GM19099 (cell line): Measurements from ENCODE around the gene MBNL1.

Source experiments
- POLR2A ChIP-seq: IDR thresholded peaks from 3 replicates; pipeline ENCODE4 v1.6.1; 2011; ENCODE audit warnings: low read depth; ENCODE audit not compliant: insufficient read length; ENCODE audit errors: extremely low read depth

The MBNL1 gene

DNA sequence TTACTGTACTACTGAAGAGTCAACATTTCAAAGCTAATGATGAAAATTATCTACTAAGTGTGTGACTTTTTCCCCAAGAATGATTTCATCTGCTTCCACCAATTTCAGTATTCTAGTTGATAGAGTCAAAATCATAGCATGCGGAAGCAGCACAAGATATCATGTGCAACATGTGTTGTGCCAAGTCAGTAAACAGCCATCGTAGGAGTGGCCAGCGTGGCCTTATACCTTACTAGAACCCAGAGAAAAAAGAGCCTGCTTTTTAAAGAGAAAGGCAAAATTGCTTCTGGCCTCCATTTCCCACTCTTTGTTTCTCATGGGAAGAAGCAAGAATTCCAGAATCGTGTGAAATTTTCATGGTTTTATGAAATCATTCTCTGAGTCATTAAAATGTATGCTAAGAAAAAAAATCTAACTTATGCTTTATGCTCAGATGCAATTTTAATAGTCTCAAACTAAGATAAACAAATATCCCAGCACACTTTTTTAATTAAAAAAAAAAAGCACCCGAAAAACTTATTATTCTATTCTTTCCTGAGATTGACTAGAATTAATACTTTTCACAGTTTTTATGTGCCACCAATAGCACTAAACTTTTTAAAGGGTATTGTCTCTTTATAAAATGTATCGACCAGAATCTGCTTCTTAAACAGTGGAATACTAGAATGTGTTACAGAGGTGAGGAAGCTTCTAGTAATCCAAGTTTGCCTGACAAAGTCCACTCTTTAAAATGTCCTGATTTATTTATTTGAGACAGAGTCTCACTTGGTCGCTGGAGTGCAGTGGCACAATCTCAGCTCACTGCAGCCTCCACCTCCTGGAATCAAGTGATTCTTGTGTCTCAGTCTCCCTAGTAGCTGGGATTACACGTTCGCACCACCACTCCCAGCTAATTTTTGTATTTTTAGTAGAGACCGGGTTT is 87.3 kb downstream of the MBNL1 start:
- no peak for TF ChIP-seq POLR2A

DNA sequence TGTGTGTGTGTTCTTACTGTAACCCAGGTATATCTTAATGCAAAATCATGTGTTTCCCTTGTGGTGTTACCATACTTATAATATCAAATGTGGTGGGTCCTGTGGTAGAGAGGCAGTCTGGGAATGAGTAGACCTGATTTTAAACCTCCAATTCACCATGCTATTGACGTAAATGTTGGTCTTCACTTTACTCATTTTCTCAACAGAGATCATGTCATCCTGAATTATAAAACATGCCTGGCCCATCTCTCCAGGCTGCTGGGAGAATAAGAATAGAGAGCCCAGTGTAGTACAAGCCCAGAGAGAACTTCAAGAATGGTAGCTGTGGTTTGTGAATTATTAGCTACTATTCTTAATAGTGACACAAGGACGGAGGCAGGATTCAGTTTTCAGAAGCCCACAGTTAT is 88.1 kb downstream of the MBNL1 start:
- no peak for TF ChIP-seq POLR2A

DNA sequence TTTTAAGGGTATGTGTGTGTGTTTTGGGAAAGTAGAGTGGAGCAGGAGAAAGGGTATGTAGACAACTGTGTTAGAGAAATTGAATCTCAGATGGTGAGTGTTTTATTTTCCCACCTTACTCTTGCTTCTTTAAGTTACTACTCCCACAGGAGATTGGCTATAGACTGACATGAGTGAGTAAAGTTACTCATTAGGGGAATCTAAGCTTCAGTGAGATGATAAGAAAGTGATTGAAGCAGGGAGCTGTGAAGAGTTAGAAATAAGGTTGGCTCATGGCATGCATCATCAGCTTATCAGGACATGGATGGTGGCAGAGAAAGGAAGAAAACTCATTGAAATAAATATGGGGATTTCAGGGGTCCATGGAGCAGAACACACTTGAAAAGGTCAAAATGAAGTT is 88.9 kb downstream of the MBNL1 start:
- TF ChIP-seq POLR2A, result no peak

DNA sequence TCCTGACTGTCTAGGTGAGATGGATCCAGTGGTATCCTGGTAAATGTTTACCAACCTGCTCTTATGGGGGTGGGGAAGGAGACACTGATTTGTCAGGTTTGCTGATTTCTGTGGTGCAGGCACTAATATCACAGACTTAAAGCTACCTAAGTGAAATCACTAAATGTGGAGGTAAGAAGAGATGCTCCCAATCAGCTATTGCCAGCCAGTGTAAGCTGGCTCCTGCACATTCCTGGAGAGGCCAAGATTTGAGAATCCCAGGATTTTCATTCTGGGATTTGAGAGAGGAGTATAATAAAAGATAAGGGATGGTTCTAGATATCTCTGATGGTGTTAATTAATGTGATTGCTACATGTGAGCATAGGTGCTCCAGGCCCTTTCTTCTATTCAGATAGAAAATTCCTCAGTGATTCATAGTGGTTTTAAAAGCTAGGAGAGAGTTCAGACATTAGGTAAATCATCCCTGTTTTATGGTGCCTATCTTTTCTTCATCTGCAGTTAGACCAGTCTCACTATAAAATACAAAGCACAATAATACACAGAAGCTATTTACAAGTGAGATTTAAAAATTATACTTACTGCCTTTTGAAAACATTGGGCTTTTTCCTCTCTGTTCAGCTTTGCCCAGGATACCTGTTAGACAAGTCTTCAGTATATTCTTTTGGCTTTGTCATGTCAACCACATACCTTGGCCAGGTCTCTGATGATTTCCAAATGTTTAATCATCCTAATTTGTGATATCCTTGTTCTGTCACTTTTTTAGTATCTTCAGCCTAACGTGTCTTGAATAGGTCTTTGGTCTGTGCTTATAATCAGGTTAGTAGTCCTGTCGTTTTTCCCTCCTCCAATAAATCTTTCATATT is 90.9 kb downstream of the MBNL1 start:
- no peak for TF ChIP-seq POLR2A

DNA sequence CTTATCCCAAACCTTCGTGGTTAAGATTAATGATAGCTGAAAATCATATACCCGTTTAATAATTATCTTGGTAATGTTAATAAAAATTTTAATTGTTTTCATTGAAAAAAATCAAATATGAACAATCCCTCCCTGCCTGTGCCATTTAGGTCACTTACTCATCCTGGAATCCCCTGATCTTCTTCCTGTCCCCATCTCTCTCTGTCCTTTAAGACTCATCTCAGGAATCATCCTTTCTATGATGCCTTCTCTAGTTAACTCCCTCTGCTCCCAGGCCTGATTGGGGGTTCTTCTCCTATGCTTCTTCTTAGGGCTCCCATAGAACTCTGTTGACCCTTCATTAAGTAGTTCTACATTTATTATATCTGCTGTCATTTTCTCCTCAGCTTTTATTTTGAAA is 91.6 kb downstream of the MBNL1 start:
- no peak for TF ChIP-seq POLR2A

DNA sequence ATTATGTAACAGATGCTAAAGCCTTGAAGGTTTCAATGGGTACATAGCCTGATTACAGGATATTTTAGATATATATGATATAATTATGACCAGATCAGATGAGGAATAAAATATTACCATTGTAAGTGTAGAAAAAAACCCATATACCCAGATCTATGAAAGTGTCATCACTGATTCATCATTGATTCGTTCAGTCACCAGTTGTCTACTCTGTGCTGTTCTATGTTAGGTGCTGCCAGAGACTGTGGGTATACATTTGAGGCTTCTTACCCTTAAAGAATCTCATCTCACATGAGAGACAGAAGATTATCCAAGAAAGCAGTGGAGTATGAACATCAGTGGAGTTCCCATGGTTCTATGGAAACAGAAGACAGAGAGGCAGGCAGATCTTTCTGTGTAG is 92.2 kb downstream of the MBNL1 start:
- no peak for TF ChIP-seq POLR2A

DNA sequence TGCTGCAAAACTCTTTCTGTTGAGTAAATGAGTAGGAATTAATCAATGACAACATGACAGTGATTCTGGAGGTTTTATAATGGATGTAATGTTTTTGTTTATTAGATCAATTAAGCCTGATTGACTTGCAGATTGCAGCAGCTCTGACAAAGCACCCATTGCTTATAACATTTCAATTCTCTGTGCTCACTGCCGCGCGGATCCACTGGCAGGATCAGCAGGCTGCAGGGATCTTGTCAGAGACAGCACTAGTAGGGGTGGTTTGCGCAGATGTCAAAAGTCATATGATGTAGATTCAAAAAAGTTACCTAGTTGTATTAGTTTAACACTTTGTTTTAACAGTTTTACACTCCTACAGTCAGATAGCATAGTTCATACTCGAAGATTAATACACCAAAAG is 93.4 kb downstream of the MBNL1 start:
- TF ChIP-seq POLR2A, result no peak

DNA sequence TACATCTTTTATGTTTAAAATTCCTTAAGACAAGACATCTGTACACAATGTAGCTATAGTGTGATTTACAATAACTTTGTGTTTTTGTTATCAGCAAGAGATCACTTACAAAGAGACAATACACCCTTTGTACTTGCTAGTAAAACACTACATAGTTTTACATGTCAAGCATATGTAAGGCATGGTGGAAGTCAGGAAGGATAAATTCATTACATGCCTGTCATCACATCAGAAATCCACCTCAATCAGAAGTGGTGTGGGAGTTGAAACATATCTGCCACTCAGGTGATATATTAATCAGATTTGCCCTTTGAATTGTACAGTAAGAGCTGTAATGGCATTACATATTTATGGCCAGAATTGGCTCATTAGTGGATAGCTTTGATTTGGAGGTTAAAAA is 95.5 kb downstream of the MBNL1 start:
- no peak for TF ChIP-seq POLR2A

DNA sequence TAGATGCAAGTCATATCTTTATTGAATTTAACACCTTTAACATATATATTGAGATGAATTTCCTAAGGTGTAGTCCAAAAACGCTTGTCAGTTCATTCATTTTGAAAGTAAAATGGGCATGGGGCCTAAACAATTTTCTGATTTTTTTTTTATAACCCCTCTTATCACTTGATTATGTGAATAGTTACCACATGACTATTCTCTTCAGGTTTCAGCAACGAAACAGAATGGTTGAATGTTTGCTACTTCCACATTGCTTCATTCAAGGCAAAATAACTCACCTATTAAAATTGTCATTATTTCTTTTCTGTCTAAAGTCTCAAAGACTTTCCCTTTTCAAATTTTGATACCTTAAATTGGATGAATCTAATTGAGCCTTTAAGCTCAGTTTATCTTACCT is 96.4 kb downstream of the MBNL1 start:
- no peak for TF ChIP-seq POLR2A

DNA sequence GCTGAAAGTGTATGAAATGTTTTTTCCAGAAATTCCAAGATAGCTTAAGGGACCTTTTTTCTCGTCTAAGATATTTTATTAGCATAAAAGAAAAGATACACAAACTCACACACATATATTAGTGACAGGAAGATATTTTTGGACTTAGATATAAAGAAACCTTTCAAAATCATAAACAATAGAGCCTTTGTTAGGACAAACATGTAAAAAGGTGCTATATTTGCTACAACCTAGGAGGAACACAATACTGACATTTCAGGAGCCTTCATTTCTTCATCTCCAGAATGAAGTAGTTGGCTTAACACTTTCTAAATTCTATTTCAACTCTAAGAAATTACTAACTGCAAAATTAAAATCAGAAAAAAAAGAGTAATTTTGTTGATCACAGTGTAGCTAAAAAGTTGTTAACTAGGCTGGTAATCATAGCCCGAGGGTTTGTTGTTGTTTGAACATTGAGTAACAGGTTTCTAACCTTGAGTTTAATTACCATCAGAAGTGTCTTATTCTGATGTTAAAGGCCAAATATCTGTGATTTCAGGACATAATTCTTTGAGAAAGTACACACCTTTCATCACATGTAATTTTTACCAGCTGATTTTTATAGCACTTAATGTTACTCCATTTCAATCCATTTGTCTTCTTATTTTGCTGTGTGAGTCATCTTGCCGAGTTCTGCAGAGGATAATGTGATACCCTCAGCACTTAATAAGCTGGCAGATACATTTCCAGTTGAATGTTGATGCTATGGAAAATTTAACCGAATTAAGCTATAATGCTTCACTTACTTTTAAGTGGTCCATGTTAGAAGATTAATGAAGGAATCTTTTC is 97.3 kb downstream of the MBNL1 start:
- no peak for TF ChIP-seq POLR2A

DNA sequence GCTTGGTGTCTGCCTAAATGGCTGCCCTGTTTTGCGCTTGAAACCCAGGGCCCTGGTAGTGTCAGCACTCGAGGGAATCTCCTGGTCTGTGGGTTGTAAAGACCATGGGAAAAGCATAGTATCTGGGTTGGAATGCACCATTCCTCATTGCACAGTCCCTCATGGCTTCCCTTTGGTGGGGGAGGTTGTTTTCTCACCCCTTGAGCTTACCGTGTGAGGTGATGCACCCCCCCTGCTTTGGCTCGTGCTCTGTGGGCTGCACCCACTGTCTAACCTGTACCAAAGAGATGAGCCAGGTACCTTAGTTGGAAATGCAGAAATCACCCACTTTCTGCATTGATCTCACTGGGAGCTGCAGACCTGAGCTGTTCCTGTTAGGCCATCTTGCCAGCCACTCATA is 104.7 kb downstream of the MBNL1 start:
- no peak for TF ChIP-seq POLR2A

DNA sequence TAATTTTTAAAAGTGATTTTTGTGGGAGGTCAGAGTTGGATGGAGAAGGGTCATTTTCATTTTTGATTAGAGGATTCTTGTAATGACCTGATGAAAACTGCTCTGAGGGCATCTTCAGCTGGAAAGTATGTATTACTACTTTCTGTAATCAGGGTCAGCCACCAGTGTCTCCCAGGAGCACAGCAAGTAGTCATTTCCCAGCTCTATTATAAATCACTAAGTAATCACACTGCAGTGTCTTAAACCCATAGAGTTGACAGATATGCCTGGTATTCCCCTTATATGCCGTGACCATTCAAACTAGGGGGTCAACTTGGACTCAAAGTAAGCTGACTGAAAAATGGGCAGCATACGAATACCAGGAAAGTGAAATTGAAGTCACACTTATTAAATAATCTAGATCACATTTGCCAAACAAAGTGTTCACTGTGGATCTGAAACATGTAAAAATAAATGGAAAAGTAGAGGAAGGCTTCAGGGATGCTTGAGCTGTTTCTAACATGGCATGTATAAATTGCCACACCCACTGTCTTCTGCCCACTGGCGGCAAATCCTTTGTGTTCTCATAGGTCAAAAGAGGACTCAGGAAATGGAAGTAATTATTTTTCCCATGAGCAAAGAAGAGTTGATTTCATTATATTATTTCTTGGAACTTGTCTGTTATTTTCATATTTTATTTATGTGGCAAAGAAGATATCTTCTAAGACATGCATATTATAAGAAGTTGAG is 105.7 kb downstream of the MBNL1 start:
- TF ChIP-seq POLR2A, result no peak

DNA sequence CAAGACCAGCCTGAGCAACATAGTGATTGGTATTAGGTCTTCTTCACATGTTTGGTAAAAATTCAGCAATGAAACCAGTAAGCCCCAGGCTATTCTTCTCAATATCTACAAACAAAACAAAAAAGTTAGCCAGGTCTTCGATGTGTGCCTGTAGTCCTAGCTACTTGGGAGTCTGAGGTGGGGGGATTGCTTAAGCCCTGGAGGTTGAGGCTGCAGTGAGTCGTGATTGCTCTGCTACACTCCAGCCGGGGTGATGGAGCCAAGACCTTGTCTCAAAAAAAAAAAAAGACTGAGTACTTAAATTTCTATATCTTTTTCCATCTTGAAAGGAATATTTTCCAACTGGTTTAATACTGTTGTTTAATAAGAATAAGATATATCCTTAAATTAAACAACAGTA is 106.8 kb downstream of the MBNL1 start:
- no peak for TF ChIP-seq POLR2A
